DOHH2 (cell line): ENCODE data around the gene SETDB1.

Experiments used
- CTCF ChIP-seq: fragments of 200-600 bp; sonication (generic); IDR thresholded peaks from one replicate; pipeline ENCODE4 v1.5.1; 2014; ENCODE audit warnings: antibody characterized with exemption, mild to moderate bottlenecking, low read depth, low read length; ENCODE audit not compliant: poor library complexity, severe bottlenecking
- EZH2phosphoT487 ChIP-seq: fragments of 200-600 bp; sonication (generic); IDR thresholded peaks from 2 replicates; pipeline ENCODE4 v1.6.1; 2017; ENCODE audit warnings: borderline replicate concordance, mild to moderate bottlenecking, antibody characterized with exemption, low read length, moderate library complexity, mixed read lengths

DNA sequence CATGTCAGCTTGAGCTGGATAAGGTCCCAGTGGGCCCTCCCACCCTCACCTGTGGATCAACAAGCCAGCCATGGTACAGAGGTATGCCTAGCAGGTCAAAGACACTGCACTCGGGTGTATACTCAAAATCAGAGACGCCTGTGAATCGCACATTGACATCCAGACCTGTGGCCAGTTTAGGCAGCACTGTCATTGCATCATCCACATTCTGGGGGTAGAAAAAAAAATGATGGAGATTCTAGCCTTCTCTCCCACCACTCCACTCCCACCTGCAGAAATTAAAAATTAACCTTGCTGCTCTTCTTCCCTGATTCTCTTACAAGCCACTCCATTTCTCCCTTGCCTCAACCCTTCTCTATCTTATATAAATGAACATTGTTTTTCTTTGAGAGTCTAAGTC, 74.2 kb downstream of the SETDB1 start:
- no peak for TF ChIP-seq CTCF
- TF ChIP-seq EZH2phosphoT487 = no peak
